SU-DHL-6 (cell line): ENCODE measurements around the gene DCTN2.
A peak's percentile ranks its signal among the peaks of the same experiment; 100 is the strongest.

Source experiments
- EZH2phosphoT487 ChIP-seq: fragments of 200-600 bp; sonication (generic), shearing (Covaris generic); conservative IDR thresholded peaks from 2 replicates; pipeline ENCODE4 v1.6.1; 2018; ENCODE audit warnings: mild to moderate bottlenecking, antibody characterized with exemption, low read length, moderate library complexity, mixed read lengths
- TF ChIP-seq, protein P1 (sequence below): fragments of 200-600 bp; sonication (generic); IDR thresholded peaks from one replicate; pipeline ENCODE4 v1.5.1; 2017; ENCODE audit warnings: antibody characterized with exemption, mild to moderate bottlenecking, low read length, moderate library complexity; ENCODE audit not compliant: insufficient read depth, poor library complexity, severe bottlenecking

- TF ChIP-seq, protein P1, sequence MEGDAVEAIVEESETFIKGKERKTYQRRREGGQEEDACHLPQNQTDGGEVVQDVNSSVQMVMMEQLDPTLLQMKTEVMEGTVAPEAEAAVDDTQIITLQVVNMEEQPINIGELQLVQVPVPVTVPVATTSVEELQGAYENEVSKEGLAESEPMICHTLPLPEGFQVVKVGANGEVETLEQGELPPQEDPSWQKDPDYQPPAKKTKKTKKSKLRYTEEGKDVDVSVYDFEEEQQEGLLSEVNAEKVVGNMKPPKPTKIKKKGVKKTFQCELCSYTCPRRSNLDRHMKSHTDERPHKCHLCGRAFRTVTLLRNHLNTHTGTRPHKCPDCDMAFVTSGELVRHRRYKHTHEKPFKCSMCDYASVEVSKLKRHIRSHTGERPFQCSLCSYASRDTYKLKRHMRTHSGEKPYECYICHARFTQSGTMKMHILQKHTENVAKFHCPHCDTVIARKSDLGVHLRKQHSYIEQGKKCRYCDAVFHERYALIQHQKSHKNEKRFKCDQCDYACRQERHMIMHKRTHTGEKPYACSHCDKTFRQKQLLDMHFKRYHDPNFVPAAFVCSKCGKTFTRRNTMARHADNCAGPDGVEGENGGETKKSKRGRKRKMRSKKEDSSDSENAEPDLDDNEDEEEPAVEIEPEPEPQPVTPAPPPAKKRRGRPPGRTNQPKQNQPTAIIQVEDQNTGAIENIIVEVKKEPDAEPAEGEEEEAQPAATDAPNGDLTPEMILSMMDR: peak; percentile 24
- TF ChIP-seq EZH2phosphoT487: no peak
Measured at GRCh38 chr12:57487597-57488401, 59.2 kb downstream of the DCTN2 start, which contains the start of gene MARS1.
